Right lobe of liver (tissue), 6 donors: Measurements from ENCODE around the gene TLNRD1. TPM values are rescaled to one million over a fixed set of nuclear protein-coding genes. Genes with fewer than 3 reads are reported as not detected.
A peak's percentile ranks its signal among the peaks of the same experiment; 100 is the strongest.

ENCODE experiments used
- ATAC-seq, 4 donors: fragments of 200-7000 bp; cut with Tn5 transposase; one replicate each; pipeline ENCODE4 v1.9.1; 2020; ENCODE audit warnings: mild to moderate bottlenecking in 4 of 4, moderate library complexity in 4 of 4
- DNase-seq, 3 donors: peaks; one replicate each; pipeline ENCODE4 v3.0.0-alpha.2; 2020
- H3K27ac ChIP-seq, 3 donors: fragments of 200-600 bp; one replicate each; pipeline ENCODE4 v1.8.0; 2022
- H3K27me3 ChIP-seq, 2 donors: fragments of 200-600 bp; one replicate each; pipeline ENCODE4 v1.8.0; 2022
- H3K36me3 ChIP-seq, 4 donors: fragments of 200-600 bp; sonication (generic) in 1 of 4; one replicate each; pipeline versions ENCODE4 v1.5.1 to v1.8.0; 2017 to 2022; ENCODE audit warnings: control low read depth in 1 of 4
- H3K4me1 ChIP-seq, 4 donors: fragments of 200-600 bp; sonication (generic) in 1 of 4; one replicate each; pipeline versions ENCODE4 v1.5.1 to v1.8.0; 2017 to 2022; ENCODE audit warnings: control low read depth in 1 of 4
- H3K4me3 ChIP-seq, 3 donors: fragments of 200-600 bp; one replicate each; pipeline ENCODE4 v1.8.0; 2022
- H3K9me3 ChIP-seq, 4 donors: fragments of 200-600 bp; sonication (generic) in 1 of 4; one replicate each; pipeline versions ENCODE4 v1.5.1 to v1.8.0; 2017 to 2022; ENCODE audit warnings: control low read depth in 1 of 4
- CTCF ChIP-seq, 4 donors: fragments of 200-600 bp in 3 of 4; fragments of 450-650 bp in 1 of 4; IDR thresholded peaks; one replicate each; pipeline versions ENCODE4 v1.5.1 to v1.8.0; 2016 to 2022; ENCODE audit warnings: antibody characterized with exemption in 4 of 4, mild to moderate bottlenecking in 2 of 4
- POLR2A ChIP-seq: fragments of 450-650 bp; IDR thresholded peaks from one replicate; pipeline ENCODE4 v1.6.1; 2017; ENCODE audit warnings: antibody characterized with exemption, mild to moderate bottlenecking
- WGBS: methylation state at CpG from one replicate; pipeline ENCODE4 v1.1.6; 2018; ENCODE audit warnings: low coverage, low lambda C conversion rate; ENCODE audit not compliant: insufficient coverage; ENCODE audit errors: missing lambda C conversion rate; 5-methylcytosine and 5-hydroxymethylcytosine counted together
- intact Hi-C, 2 donors: fragments of 100-400 bp; cut with DNase I; formaldehyde crosslinking; loops; one replicate each; pipeline versions ENCODE4 v1.11.2 to v1.14.1; 2022
- total RNA-seq, 6 experiments: library from RNA; depleted of rRNA in 2 of 6; stranded (reverse); fragments of >200 nt in 2 of 6; fragmentation: NEBNext Ultra II Directional in 3 of 6; extraction: Animal tissue kit (Norgen Biotek cat#: 25700) in 3 of 6; gene quantifications; one replicate each; pipeline versions ENCODE4 v1.1.0 to v1.2.4, GENCODE V29; 2016 to 2023
- donor health status: DM: no; HTN: yes; CAD: no.
- donor health status: DM: no; HTN: no; CAD: no.
- donor health status: DM: no; HTN: no; CAD: no.
- donor health status: DM: no; HTN: yes; CAD: no.
- donor health status: DM: no; HTN: yes; CAD: no.

TLNRD1 gene
- total RNA-seq, 6 experiments from 2014 or later = 3.0 to 7.4 (median 5.5) TPM

DNA sequence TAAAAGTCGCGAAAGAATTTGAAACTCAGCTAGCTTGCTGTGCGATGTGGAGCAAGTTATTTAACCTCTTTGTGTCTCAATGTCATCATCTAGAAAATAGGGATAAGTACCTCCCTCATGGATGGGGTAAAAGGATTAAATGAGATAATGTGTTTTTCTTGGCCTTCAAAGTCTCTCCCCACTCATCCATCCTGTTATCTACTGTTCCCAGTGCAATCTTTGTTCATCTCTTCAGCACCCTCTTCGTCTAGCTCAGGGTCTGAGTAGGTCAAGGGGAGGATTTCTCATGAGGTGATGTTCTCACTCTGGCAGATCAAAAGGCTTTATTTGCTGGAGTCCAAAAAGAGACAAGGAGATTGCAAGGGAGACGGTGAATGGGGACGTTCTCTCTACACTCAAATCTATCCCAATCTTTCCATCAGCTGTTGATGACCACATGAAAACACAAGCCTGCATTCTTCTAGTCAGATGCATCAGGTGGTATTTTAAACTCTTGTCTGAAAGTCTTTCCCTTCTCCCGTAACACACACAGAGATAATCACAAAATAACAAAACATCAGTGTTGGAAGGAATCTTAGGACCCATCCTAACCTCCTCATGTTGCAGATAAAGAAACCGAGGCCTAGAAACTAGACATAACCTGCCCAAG lies 12.5 kb upstream of the TLNRD1 start:
- DNase-seq = no peak
- TF ChIP-seq POLR2A (no peak), CTCF (IDR thresholded peaks at IDR 0.05) (no peak)
- 43% methylated on average over 8 of the region's 8 CpGs for WGBS
- peaks cover 0 to 15% (median 6%) of the 10 kb centered on the region in 4 donors for H3K4me1 ChIP-seq
- ATAC-seq = no peak
- no peak overlapping the region for H3K27ac ChIP-seq
- H3K4me3 ChIP-seq = peak overlapping the region; percentile 78 to 88 (median 82)
- H3K36me3 ChIP-seq = no peaks in the 10 kb centered on the region
- intact Hi-C loops = no loop called here
- no peaks in the 10 kb centered on the region for H3K9me3 ChIP-seq
- no peaks in the 10 kb centered on the region for H3K27me3 ChIP-seq

GRCh38 chr15:80989081-80989517 lies 11.6 kb upstream of the TLNRD1 start:
- intact Hi-C loops = no loop called here
- no peak for DNase-seq
- peak; percentile 10 to 35 (median 22) for ATAC-seq

GRCh38 chr15:80989518-80990478 lies 10.9 kb upstream of the TLNRD1 start, which contains the start of gene MESD:
Gene MESD (minus strand): TSS chr15:80989819. CDS start chr15:80989791, 28 bp downstream.
- Histone ChIP-seq H3K36me3 (no peaks in the 10 kb centered on the region), H3K27me3 (no peaks in the 10 kb centered on the region), H3K9me3 (no peaks in the 10 kb centered on the region), H3K4me1 (peaks cover 0 to 15% (median 6%) of the 10 kb centered on the region in 4 donors), H3K27ac (peak within 1 kb of the TSS; percentile 82 to 89 (median 83)), H3K4me3 (peak within 1 kb of the TSS; percentile 78 to 88 (median 82))
- no peak for TF ChIP-seq CTCF (IDR thresholded peaks at IDR 0.05)
- TF ChIP-seq POLR2A = peak; percentile 89
- under 1% methylated on average over 14 of the region's 63 CpGs for WGBS
- ATAC-seq = peak; percentile 96 to 99 (median 98)
- intact Hi-C loops = loop anchor here in 1 of 2 donors (10.0 kb wide), 2 partner anchors 115 to 275 kb away; no protein-coding TSS in a partner anchor
- DNase-seq = peak; percentile 99

More at GRCh38 chr15:80989081-80989517, 11.6 kb upstream of the TLNRD1 start:
- 0% methylated on average over 4 of the region's 7 CpGs for WGBS
- H3K4me3 ChIP-seq = peak overlapping the region; percentile 78 to 88 (median 82)
- H3K27me3 ChIP-seq = no peaks in the 10 kb centered on the region
- TF ChIP-seq POLR2A = no peak
- no peak for TF ChIP-seq CTCF (IDR thresholded peaks at IDR 0.05)
- H3K36me3 ChIP-seq = no peaks in the 10 kb centered on the region
- H3K4me1 ChIP-seq = peaks cover 0 to 15% (median 6%) of the 10 kb centered on the region in 4 donors
- H3K27ac ChIP-seq = peak overlapping the region; percentile 79 to 84 (median 82)
- no peaks in the 10 kb centered on the region for H3K9me3 ChIP-seq

DNA sequence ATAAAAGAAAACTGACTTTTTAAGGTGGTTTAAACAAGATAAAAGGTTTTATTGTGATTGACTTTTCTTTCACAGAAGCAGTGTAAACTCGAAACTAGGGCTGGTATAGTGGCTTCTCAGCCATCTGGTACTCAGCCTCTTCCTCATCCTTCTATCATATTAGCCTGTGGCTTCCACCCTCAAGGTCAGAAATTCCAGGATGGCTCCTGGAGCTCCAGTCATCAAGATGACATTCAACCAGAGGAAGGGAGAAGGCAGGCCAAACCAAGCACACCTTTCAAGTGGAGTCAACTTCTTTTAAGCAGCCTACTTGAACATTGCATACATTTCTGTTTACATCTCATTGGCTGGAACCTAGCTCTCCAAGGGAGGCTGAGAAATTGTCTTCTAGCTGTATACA lies 9.8 kb upstream of the TLNRD1 start:
- Histone ChIP-seq H3K9me3 (no peaks in the 10 kb centered on the region), H3K36me3 (no peaks in the 10 kb centered on the region), H3K4me3 (no peak overlapping the region), H3K27me3 (no peaks in the 10 kb centered on the region), H3K27ac (no peak overlapping the region), H3K4me1 (peaks cover 0 to 15% (median 6%) of the 10 kb centered on the region in 4 donors)
- no peak for DNase-seq
- no peak for ATAC-seq
- intact Hi-C loops = loop anchor here in 1 of 2 donors (10.0 kb wide), 2 partner anchors 114 to 274 kb away; no protein-coding TSS in a partner anchor
- TF ChIP-seq CTCF (IDR thresholded peaks at IDR 0.05) = no peak
- no peak for TF ChIP-seq POLR2A
- 83% methylated on average over 1 of the region's 1 CpG for WGBS
